ENCODE results near the gene DIPK1B. TPM values are rescaled to one million over a fixed set of nuclear protein-coding genes. Genes with fewer than 3 reads are reported as not detected.

DIPK1B gene
- total RNA-seq, 4 donors from 2014 or later = 4.4 to 12.8 (median 7.5) TPM

GRCh38 chr9:136697146-136697820 is 15.1 kb upstream of the DIPK1B start:
- ATAC-seq (ENCODE audit: low FRiP score) (no peak), DNase-seq (ENCODE audit: low spot score) (no peak)
- no peak for TF ChIP-seq CTCF (IDR thresholded peaks at IDR 0.05)

GRCh38 chr9:136697821-136698526 is 14.4 kb upstream of the DIPK1B start:
- TF ChIP-seq CTCF (IDR thresholded peaks at IDR 0.05) = no peak
- ATAC-seq (ENCODE audit: low FRiP score) (no peak), DNase-seq (ENCODE audit: low spot score) (no peak)

GRCh38 chr9:136698635-136699246 is 13.6 kb upstream of the DIPK1B start:
- DNase-seq (ENCODE audit: low spot score) (no peak), ATAC-seq (ENCODE audit: low FRiP score) (no peak)
- TF ChIP-seq CTCF (IDR thresholded peaks at IDR 0.05) = no peak

GRCh38 chr9:136700304-136700703 is 12.1 kb upstream of the DIPK1B start:
- ATAC-seq (ENCODE audit: low FRiP score) = no peak
- no peak for TF ChIP-seq CTCF (IDR thresholded peaks at IDR 0.05)
- no peak for DNase-seq (ENCODE audit: low spot score)

- no peak for DNase-seq (ENCODE audit: low spot score)
- no peak for ATAC-seq (ENCODE audit: low FRiP score)
- no peak for TF ChIP-seq CTCF (IDR thresholded peaks at IDR 0.05)
Observed at GRCh38 chr9:136700959-136701667, 11.3 kb upstream of the DIPK1B start.

- TF ChIP-seq CTCF (IDR thresholded peaks at IDR 0.05) = no peak
- DNase-seq (ENCODE audit: low spot score) = no peak
- no peak for ATAC-seq (ENCODE audit: low FRiP score)
Observed at GRCh38 chr9:136701668-136702053, 10.7 kb upstream of the DIPK1B start.
